AG09309 (cell line): ENCODE data around the gene B4GALNT4.
"Not testable (repeated sequence)": the region's sequence is repeated elsewhere in the genome, so short reads cannot be mapped to it uniquely, and the experiment has no call there.

Source experiments
- DNase-seq: peaks from one replicate; pipeline ENCODE4 v3.0.0-alpha.2; 2010; ENCODE audit warnings: low read depth
- H3K4me3 ChIP-seq: 2 replicates; pipeline ENCODE4 v1.5.1; 2011; ENCODE audit warnings: mild to moderate bottlenecking, low read depth, low read length, moderate library complexity; ENCODE audit not compliant: control insufficient read depth
- TF ChIP-seq, protein P1 (sequence below): IDR thresholded peaks from 2 replicates; pipeline ENCODE4 v1.5.1; 2011; ENCODE audit warnings: mild to moderate bottlenecking, low read depth, low read length, inconsistent platforms; ENCODE audit not compliant: insufficient read depth, control insufficient read depth; ENCODE audit errors: missing control alignments

The B4GALNT4 gene

GRCh38 chr11:339963-340362 is 29.3 kb upstream of the B4GALNT4 start:
- TF ChIP-seq, protein P1, sequence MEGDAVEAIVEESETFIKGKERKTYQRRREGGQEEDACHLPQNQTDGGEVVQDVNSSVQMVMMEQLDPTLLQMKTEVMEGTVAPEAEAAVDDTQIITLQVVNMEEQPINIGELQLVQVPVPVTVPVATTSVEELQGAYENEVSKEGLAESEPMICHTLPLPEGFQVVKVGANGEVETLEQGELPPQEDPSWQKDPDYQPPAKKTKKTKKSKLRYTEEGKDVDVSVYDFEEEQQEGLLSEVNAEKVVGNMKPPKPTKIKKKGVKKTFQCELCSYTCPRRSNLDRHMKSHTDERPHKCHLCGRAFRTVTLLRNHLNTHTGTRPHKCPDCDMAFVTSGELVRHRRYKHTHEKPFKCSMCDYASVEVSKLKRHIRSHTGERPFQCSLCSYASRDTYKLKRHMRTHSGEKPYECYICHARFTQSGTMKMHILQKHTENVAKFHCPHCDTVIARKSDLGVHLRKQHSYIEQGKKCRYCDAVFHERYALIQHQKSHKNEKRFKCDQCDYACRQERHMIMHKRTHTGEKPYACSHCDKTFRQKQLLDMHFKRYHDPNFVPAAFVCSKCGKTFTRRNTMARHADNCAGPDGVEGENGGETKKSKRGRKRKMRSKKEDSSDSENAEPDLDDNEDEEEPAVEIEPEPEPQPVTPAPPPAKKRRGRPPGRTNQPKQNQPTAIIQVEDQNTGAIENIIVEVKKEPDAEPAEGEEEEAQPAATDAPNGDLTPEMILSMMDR = no peak
- no peak for DNase-seq
- no peak overlapping the region for H3K4me3 ChIP-seq

- H3K4me3 ChIP-seq = no peak overlapping the region
- no peak for DNase-seq
- TF ChIP-seq, protein P1 = no peak
Measured at GRCh38 chr11:340539-341512, 28.5 kb upstream of the B4GALNT4 start.

GRCh38 chr11:342328-342727 is 27.0 kb upstream of the B4GALNT4 start:
- no peak overlapping the region for H3K4me3 ChIP-seq
- DNase-seq = no peak
- TF ChIP-seq, protein P1 = no peak

- TF ChIP-seq, protein P1 = no peak
- H3K4me3 ChIP-seq = no peak overlapping the region
- no peak for DNase-seq
Measured at GRCh38 chr11:344836-345578, 24.3 kb upstream of the B4GALNT4 start.

- H3K4me3 ChIP-seq = no peak overlapping the region
- TF ChIP-seq, protein P1 = no peak
- no peak for DNase-seq
Measured at GRCh38 chr11:346529-346928, 22.8 kb upstream of the B4GALNT4 start.

GRCh38 chr11:349270-349954 is 19.9 kb upstream of the B4GALNT4 start:
- DNase-seq, H3K4me3 ChIP-seq: not testable (repeated sequence)

DNA sequence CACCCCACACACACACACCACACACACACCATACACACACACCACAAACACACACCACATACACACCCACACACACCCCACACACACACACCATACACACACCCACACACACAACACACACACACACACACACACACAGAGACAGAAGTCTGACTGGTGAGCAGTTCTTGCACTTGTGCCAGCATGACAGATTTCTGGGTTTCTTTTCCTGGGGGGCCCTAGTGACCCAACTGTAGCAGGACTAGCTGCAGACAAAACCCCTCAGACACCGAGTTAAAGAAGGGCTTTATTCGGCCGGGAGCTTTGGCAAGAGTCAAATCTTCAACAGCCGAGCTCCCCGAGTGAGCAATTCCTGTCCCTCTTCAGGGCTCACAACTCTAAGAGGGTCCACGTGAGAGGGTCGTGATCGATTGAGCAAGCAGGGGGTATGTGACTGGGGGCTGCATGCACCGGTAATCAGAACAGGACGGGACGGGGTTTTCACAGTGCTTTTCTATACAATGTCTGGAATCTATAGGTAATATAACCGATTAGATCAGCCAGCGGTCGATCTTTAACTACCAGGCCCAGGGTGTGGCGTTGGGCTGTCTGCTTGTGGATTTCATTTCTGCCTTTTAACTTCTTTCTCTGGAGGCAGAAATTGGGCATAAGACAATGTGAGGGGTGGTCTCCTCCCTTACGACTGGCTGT is 19.1 kb upstream of the B4GALNT4 start:
- not testable (repeated sequence) for DNase-seq, H3K4me3 ChIP-seq
